Tongue (tissue), 2 donors: ENCODE data around the gene SGK1. TPM values are rescaled to one million over a fixed set of nuclear protein-coding genes. Genes with fewer than 3 reads are reported as not detected.
"Not testable (repeated sequence)": the region's sequence is repeated elsewhere in the genome, so short reads cannot be mapped to it uniquely, and the experiment has no call there.

Experiments
- DNase-seq: peaks from one replicate; pipeline ENCODE4 v3.0.0-alpha.2; 2015
- total RNA-seq: library from RNA; depleted of rRNA; stranded (reverse); fragments of >200 nt; gene quantifications from one replicate; pipeline ENCODE4 v1.2.3, GENCODE V29; 2014

The SGK1 gene
- total RNA-seq, 1 donor from 2014 or later, result 59.6 TPM

GRCh38 chr6:134250776-134251175 is 67.1 kb downstream of the SGK1 start:
- DNase-seq, result no peak

GRCh38 chr6:134249759-134250602 is 67.9 kb downstream of the SGK1 start:
- DNase-seq, result no peak

GRCh38 chr6:134249239-134249758 is 68.6 kb downstream of the SGK1 start:
- DNase-seq, result no peak

- peak; percentile 86 for DNase-seq
Measured at GRCh38 chr6:134247844-134248580, 69.9 kb downstream of the SGK1 start.

GRCh38 chr6:134247231-134247833 is 70.6 kb downstream of the SGK1 start:
- DNase-seq, result peak; percentile 83

GRCh38 chr6:134245706-134246105 is 72.2 kb downstream of the SGK1 start:
- DNase-seq, result no peak

GRCh38 chr6:134245041-134245440 is 72.9 kb downstream of the SGK1 start:
- DNase-seq, result no peak

GRCh38 chr6:134240665-134241431 is 77.1 kb downstream of the SGK1 start:
- DNase-seq, result peak; percentile 74

GRCh38 chr6:134238960-134239795 is 78.7 kb downstream of the SGK1 start:
- peak; percentile 85 for DNase-seq

GRCh38 chr6:134238006-134238405 is 79.9 kb downstream of the SGK1 start:
- DNase-seq, result no peak

- no peak for DNase-seq
Measured at GRCh38 chr6:134235937-134236751, 81.8 kb downstream of the SGK1 start.

- DNase-seq, result not testable (repeated sequence)
Measured at GRCh38 chr6:134235334-134235733, 82.6 kb downstream of the SGK1 start.

GRCh38 chr6:134233180-134233955 is 84.5 kb downstream of the SGK1 start:
- no peak for DNase-seq

GRCh38 chr6:134230940-134231339 is 87.0 kb downstream of the SGK1 start:
- DNase-seq, result no peak

GRCh38 chr6:134230087-134230700 is 87.7 kb downstream of the SGK1 start:
- DNase-seq, result no peak

GRCh38 chr6:134229520-134229919 is 88.4 kb downstream of the SGK1 start:
- DNase-seq, result no peak

GRCh38 chr6:134223796-134224420 is 94.0 kb downstream of the SGK1 start:
- peak; percentile 33 for DNase-seq

- DNase-seq, result no peak
Measured at GRCh38 chr6:134221250-134221649, 96.7 kb downstream of the SGK1 start.

- DNase-seq, result no peak
Measured at GRCh38 chr6:134217798-134218140, 100.1 kb downstream of the SGK1 start.
